ENCODE measurements around the gene ESPNL.

Gene ESPNL

GRCh38 chr2:238151205-238151604, 51.1 kb downstream of the ESPNL start:
- TF ChIP-seq GATA3 (IDR thresholded peaks at IDR 0.05; ENCODE audit: low read depth, low read length) (no peak), GATA2 (IDR thresholded peaks at IDR 0.05; ENCODE audit: low read depth, low read length) (no peak)

- TF ChIP-seq GATA2 (IDR thresholded peaks at IDR 0.05; ENCODE audit: low read depth, low read length) = no peak
- no peak for TF ChIP-seq GATA3 (IDR thresholded peaks at IDR 0.05; ENCODE audit: low read depth, low read length)
Observed at GRCh38 chr2:238151628-238152235, 51.6 kb downstream of the ESPNL start.

GRCh38 chr2:238152771-238153688, 52.9 kb downstream of the ESPNL start:
- TF ChIP-seq GATA3 (IDR thresholded peaks at IDR 0.05; ENCODE audit: low read depth, low read length) = no peak

GRCh38 chr2:238154570-238154969, 54.4 kb downstream of the ESPNL start:
- TF ChIP-seq GATA2 (IDR thresholded peaks at IDR 0.05; ENCODE audit: low read depth, low read length) = no peak
- no peak for TF ChIP-seq GATA3 (IDR thresholded peaks at IDR 0.05; ENCODE audit: low read depth, low read length)

GRCh38 chr2:238155051-238155760, 55.1 kb downstream of the ESPNL start:
- no peak for TF ChIP-seq GATA2 (IDR thresholded peaks at IDR 0.05; ENCODE audit: low read depth, low read length)
- no peak for TF ChIP-seq GATA3 (IDR thresholded peaks at IDR 0.05; ENCODE audit: low read depth, low read length)

- TF ChIP-seq GATA3 (IDR thresholded peaks at IDR 0.05; ENCODE audit: low read depth, low read length) = no peak
- TF ChIP-seq GATA2 (IDR thresholded peaks at IDR 0.05; ENCODE audit: low read depth, low read length) = no peak
Observed at GRCh38 chr2:238155761-238156694, 55.9 kb downstream of the ESPNL start.

GRCh38 chr2:238157506-238158017, 57.4 kb downstream of the ESPNL start:
- TF ChIP-seq GATA2 (IDR thresholded peaks at IDR 0.05; ENCODE audit: low read depth, low read length) = no peak
- TF ChIP-seq GATA3 (IDR thresholded peaks at IDR 0.05; ENCODE audit: low read depth, low read length) = no peak

GRCh38 chr2:238158018-238158508, 57.9 kb downstream of the ESPNL start:
- TF ChIP-seq GATA3 (IDR thresholded peaks at IDR 0.05; ENCODE audit: low read depth, low read length) (no peak), GATA2 (IDR thresholded peaks at IDR 0.05; ENCODE audit: low read depth, low read length) (no peak)

GRCh38 chr2:238158509-238159070, 58.5 kb downstream of the ESPNL start, which contains the start of gene ERFE:
Gene ERFE (plus strand): TSS chr2:238158970. CDS start chr2:238159008, 38 bp downstream.
- no peak for TF ChIP-seq GATA3 (IDR thresholded peaks at IDR 0.05; ENCODE audit: low read depth, low read length)
- TF ChIP-seq GATA2 (IDR thresholded peaks at IDR 0.05; ENCODE audit: low read depth, low read length) = no peak

GRCh38 chr2:238159071-238159539, 59.0 kb downstream of the ESPNL start:
- no peak for TF ChIP-seq GATA3 (IDR thresholded peaks at IDR 0.05; ENCODE audit: low read depth, low read length)

- TF ChIP-seq GATA3 (IDR thresholded peaks at IDR 0.05; ENCODE audit: low read depth, low read length) (no peak), GATA2 (IDR thresholded peaks at IDR 0.05; ENCODE audit: low read depth, low read length) (no peak)
Observed at GRCh38 chr2:238159661-238160205, 59.6 kb downstream of the ESPNL start.
